Liver (tissue), 9 donors: ENCODE results near the gene MIGA1. TPM values are rescaled to one million over a fixed set of nuclear protein-coding genes. Genes with fewer than 3 reads are reported as not detected.
A peak's percentile ranks its signal among the peaks of the same experiment; 100 is the strongest.

Experiments used
- DNase-seq: peaks from one replicate; pipeline ENCODE4 v3.0.0-alpha.2; 2017; ENCODE audit warnings: low spot score
- H3K27ac ChIP-seq, 2 donors: one replicate each; pipeline ENCODE4 v1.7.0; 2013; ENCODE audit warnings: inconsistent platforms in 2 of 2, low read length in 2 of 2, control low read depth in 1 of 2, low read depth in 1 of 2, mild to moderate bottlenecking in 1 of 2
- H3K27me3 ChIP-seq, 4 donors: one replicate each; pipeline versions ENCODE4 v1.6.1 to v1.7.0; 2013; ENCODE audit warnings: low read length in 3 of 4, inconsistent platforms in 1 of 4, mild to moderate bottlenecking in 1 of 4, moderate library complexity in 1 of 4; ENCODE audit not compliant: control insufficient read depth in 4 of 4, insufficient read depth in 4 of 4
- H3K36me3 ChIP-seq, 4 donors: one replicate each; pipeline versions ENCODE4 v1.6.1 to v1.7.0; 2013; ENCODE audit warnings: low read length in 3 of 4, mild to moderate bottlenecking in 3 of 4, low read depth in 1 of 4, moderate library complexity in 1 of 4; ENCODE audit not compliant: control insufficient read depth in 4 of 4, insufficient read depth in 3 of 4
- H3K4me1 ChIP-seq, 4 donors: one replicate each; pipeline versions ENCODE4 v1.6.1 to v1.7.0; 2013; ENCODE audit warnings: low read length in 3 of 4, mild to moderate bottlenecking in 3 of 4, moderate library complexity in 1 of 4; ENCODE audit not compliant: control insufficient read depth in 4 of 4, insufficient read depth in 4 of 4
- H3K4me3 ChIP-seq, 3 donors: one replicate each; pipeline versions ENCODE4 v1.6.1 to v1.7.0; 2013; ENCODE audit warnings: low read length in 3 of 3, control low read depth in 1 of 3, low read depth in 1 of 3, mild to moderate bottlenecking in 1 of 3
- H3K9ac ChIP-seq, 2 donors: one replicate each; pipeline ENCODE4 v1.7.0; 2013; ENCODE audit warnings: low read length in 2 of 2, mild to moderate bottlenecking in 2 of 2, moderate library complexity in 2 of 2, control low read depth in 1 of 2, low read depth in 1 of 2
- H3K9me3 ChIP-seq, 4 donors: one replicate each; pipeline versions ENCODE4 v1.6.1 to v1.7.0; 2013; ENCODE audit warnings: low read length in 3 of 4; ENCODE audit not compliant: control insufficient read depth in 4 of 4
- EGR1 ChIP-seq, 2 donors: IDR thresholded peaks; 2 replicates each; pipeline ENCODE4 v1.6.1; 2016 to 2018; ENCODE audit warnings: antibody characterized with exemption in 2 of 2, low read depth in 2 of 2
- FOXA1 ChIP-seq: IDR thresholded peaks from 2 replicates; pipeline ENCODE4 v1.6.1; 2016; ENCODE audit warnings: antibody characterized with exemption
- FOXA2 ChIP-seq: IDR thresholded peaks from 2 replicates; pipeline ENCODE4 v1.6.1; 2016; ENCODE audit warnings: antibody characterized with exemption
- GABPA ChIP-seq, 2 donors: IDR thresholded peaks in 1 of 2; conservative IDR thresholded peaks in 1 of 2; 2 replicates each; pipeline ENCODE4 v1.6.1; 2016; ENCODE audit warnings: antibody characterized with exemption in 2 of 2, mild to moderate bottlenecking in 1 of 2, moderate library complexity in 1 of 2
- HNF4A ChIP-seq, 2 donors: conservative IDR thresholded peaks; 2 replicates each; pipeline ENCODE4 v1.6.1; 2016; ENCODE audit warnings: antibody characterized with exemption in 2 of 2, mild to moderate bottlenecking in 2 of 2
- HNF4G ChIP-seq: IDR thresholded peaks from 2 replicates; pipeline ENCODE4 v1.6.1; 2016; ENCODE audit warnings: antibody characterized with exemption
- JUND ChIP-seq, 2 donors: IDR thresholded peaks; 2 replicates each; pipeline ENCODE4 v1.6.1; 2016; ENCODE audit warnings: antibody characterized with exemption in 2 of 2
- MAX ChIP-seq: IDR thresholded peaks from 2 replicates; pipeline ENCODE4 v1.6.1; 2016; ENCODE audit warnings: antibody characterized with exemption
- NR2F2 ChIP-seq: IDR thresholded peaks from 2 replicates; pipeline ENCODE4 v1.6.1; 2016; ENCODE audit warnings: antibody characterized with exemption
- RAD21 ChIP-seq, 2 donors: IDR thresholded peaks; 2 replicates each; pipeline ENCODE4 v1.6.1; 2016; ENCODE audit warnings: antibody characterized with exemption in 2 of 2, mild to moderate bottlenecking in 2 of 2
- REST ChIP-seq: IDR thresholded peaks from 2 replicates; pipeline ENCODE4 v1.6.1; 2016; ENCODE audit warnings: antibody characterized with exemption, mild to moderate bottlenecking
- RXRA ChIP-seq, 2 donors: IDR thresholded peaks; 2 replicates each; pipeline ENCODE4 v1.6.1; 2017 to 2018; ENCODE audit warnings: antibody characterized with exemption in 2 of 2, mild to moderate bottlenecking in 1 of 2
- SP1 ChIP-seq: IDR thresholded peaks from 2 replicates; pipeline ENCODE4 v1.6.1; 2018; ENCODE audit warnings: antibody characterized with exemption, mild to moderate bottlenecking
- TAF1 ChIP-seq: conservative IDR thresholded peaks from 2 replicates; pipeline ENCODE4 v1.6.1; 2016; ENCODE audit warnings: antibody characterized with exemption, mild to moderate bottlenecking
- YY1 ChIP-seq: IDR thresholded peaks from 2 replicates; pipeline ENCODE4 v1.6.1; 2016; ENCODE audit warnings: antibody characterized with exemption, mild to moderate bottlenecking
- WGBS: extraction: QIAGEN DNeasy Blood & Tissue Kit; methylation state at CpG from one replicate; pipeline ENCODE4 v1.1.7; 2013; 5-methylcytosine and 5-hydroxymethylcytosine counted together
- polyA plus RNA-seq, 2 donors: library from polyadenylated mRNA; stranded (reverse) in 1 of 2; unstranded in 1 of 2; fragments of 200-250 nt in 1 of 2; fragments of >200 nt in 1 of 2; fragmentation: Nextera tagmentation in 1 of 2; extraction: Ambion mirVana in 1 of 2; gene quantifications; one replicate each; pipeline versions ENCODE4 v1.2.1 to v1.2.3, GENCODE V29; 2013 to 2015
- total RNA-seq, 2 donors: library from RNA; depleted of rRNA; stranded (reverse); fragments of >200 nt; gene quantifications; one replicate each; pipeline ENCODE4 v1.2.3, GENCODE V29; 2014
- TF ChIP-seq, protein P1 (sequence below): fragments of 150-350 bp; IDR thresholded peaks from 2 replicates; pipeline ENCODE4 v1.5.1; 2017; ENCODE audit warnings: improper control_type of control experiment, low read depth, low read length; ENCODE audit not compliant: missing input control
- TF ChIP-seq, protein P2 (sequence below): IDR thresholded peaks from 2 replicates; pipeline ENCODE4 v1.6.1; 2016; ENCODE audit warnings: antibody characterized with exemption
- TF ChIP-seq, protein P3 (sequence below): IDR thresholded peaks from 2 replicates; pipeline ENCODE4 v1.6.1; 2016; ENCODE audit warnings: antibody characterized with exemption
- donor health status: healthy.
- donor health status: healthy.
- donor health status: healthy.
- donor health status: healthy.
- donor health status: healthy.

Gene MIGA1
- total RNA-seq (1 to 10 TPM; 7.8 to 8.0 TPM), polyA plus RNA-seq (1 to 10 TPM; 3.5 to 4.6 TPM)

DNA sequence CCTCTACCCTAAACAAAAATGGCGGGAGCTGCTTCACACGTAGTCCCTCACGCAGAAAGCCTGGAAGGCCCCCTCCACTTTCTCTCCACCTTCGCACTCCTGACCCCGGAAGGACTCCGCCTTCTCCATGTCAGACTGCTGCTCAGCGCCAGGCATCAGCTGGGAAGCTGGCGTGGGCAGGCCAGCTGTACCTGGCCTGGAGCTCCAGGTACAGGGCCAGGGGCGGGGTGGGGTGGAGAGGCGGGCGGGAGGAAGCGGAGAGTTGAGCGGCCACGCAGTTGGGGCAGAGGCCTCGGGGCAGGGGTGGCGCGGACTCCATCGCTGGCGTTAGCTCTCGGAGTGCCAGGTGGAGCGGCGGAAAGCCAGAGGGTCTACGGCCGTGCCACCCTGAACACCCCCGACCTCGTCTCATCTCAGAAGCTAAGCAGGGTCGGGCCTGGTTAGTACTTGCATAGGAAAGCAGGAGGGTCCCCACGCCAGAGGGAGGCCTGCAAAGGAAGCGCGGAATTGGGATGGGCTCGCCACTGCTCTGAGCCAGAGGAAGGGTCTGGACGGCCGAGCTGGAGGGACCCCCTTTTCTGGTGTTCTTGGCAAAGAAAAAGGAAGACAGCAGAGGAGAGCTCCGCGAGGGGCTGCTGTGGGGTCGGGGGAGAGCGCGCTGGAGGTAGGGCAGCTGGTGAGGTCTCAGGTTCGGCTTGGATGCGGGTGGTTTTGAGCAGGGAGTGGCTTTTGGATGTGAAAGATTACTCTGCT, at the start of gene MIGA1:
TSS of gene MIGA1 (plus strand) at position 121 of the 753 bp plus-strand sequence. CDS start 3,604 bp downstream, outside the sequence.
- TF ChIP-seq JUND (IDR thresholded peaks at IDR 0.05) (peak in 1 of 2 donors; percentile 39), YY1 (peak; percentile 100), REST (peak; percentile 25), EGR1 (IDR thresholded peaks at IDR 0.05; ENCODE audit: low read depth in 2 of 2) (peak in 1 of 2 donors; percentile 26), RXRA (IDR thresholded peaks at IDR 0.05) (peak; percentile 70 to 86), MAX (peak; percentile 41), GABPA (IDR thresholded peaks at IDR 0.05 in 1 of 2, conservative IDR thresholded peaks at IDR 0.05 in 1 of 2) (peak; percentile 52 to 89), NR2F2 (peak; percentile 94), TAF1 (peak; percentile 53), FOXA2 (no peak), FOXA1 (peak; percentile 15), HNF4A (conservative IDR thresholded peaks at IDR 0.05) (peak; percentile 67 to 81), SP1 (peak; percentile 55), HNF4G (peak; percentile 51), RAD21 (IDR thresholded peaks at IDR 0.05) (peak; percentile 33 to 54)
- TF ChIP-seq, protein P1, sequence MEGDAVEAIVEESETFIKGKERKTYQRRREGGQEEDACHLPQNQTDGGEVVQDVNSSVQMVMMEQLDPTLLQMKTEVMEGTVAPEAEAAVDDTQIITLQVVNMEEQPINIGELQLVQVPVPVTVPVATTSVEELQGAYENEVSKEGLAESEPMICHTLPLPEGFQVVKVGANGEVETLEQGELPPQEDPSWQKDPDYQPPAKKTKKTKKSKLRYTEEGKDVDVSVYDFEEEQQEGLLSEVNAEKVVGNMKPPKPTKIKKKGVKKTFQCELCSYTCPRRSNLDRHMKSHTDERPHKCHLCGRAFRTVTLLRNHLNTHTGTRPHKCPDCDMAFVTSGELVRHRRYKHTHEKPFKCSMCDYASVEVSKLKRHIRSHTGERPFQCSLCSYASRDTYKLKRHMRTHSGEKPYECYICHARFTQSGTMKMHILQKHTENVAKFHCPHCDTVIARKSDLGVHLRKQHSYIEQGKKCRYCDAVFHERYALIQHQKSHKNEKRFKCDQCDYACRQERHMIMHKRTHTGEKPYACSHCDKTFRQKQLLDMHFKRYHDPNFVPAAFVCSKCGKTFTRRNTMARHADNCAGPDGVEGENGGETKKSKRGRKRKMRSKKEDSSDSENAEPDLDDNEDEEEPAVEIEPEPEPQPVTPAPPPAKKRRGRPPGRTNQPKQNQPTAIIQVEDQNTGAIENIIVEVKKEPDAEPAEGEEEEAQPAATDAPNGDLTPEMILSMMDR, result no peak
- TF ChIP-seq, protein P2, sequence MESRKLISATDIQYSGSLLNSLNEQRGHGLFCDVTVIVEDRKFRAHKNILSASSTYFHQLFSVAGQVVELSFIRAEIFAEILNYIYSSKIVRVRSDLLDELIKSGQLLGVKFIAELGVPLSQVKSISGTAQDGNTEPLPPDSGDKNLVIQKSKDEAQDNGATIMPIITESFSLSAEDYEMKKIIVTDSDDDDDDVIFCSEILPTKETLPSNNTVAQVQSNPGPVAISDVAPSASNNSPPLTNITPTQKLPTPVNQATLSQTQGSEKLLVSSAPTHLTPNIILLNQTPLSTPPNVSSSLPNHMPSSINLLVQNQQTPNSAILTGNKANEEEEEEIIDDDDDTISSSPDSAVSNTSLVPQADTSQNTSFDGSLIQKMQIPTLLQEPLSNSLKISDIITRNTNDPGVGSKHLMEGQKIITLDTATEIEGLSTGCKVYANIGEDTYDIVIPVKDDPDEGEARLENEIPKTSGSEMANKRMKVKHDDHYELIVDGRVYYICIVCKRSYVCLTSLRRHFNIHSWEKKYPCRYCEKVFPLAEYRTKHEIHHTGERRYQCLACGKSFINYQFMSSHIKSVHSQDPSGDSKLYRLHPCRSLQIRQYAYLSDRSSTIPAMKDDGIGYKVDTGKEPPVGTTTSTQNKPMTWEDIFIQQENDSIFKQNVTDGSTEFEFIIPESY, result peak; percentile 74
- TF ChIP-seq, protein P3, sequence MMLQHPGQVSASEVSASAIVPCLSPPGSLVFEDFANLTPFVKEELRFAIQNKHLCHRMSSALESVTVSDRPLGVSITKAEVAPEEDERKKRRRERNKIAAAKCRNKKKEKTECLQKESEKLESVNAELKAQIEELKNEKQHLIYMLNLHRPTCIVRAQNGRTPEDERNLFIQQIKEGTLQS, result no peak
- peaks cover 0 to 9% (median 4%) of the 10 kb centered on the region in 4 donors for H3K36me3 ChIP-seq
- no peaks in the 10 kb centered on the region for H3K27me3 ChIP-seq
- peak within 1 kb of the TSS; percentile 41 to 60 for H3K9ac ChIP-seq
- H3K4me3 ChIP-seq, result peak within 1 kb of the TSS; percentile 60 to 96 (median 95)
- under 1% methylated on average over 40 of the region's 40 CpGs for WGBS
- H3K9me3 ChIP-seq, result no peaks in the 10 kb centered on the region
- H3K4me1 ChIP-seq, result peaks cover 0 to 11% (median 3%) of the 10 kb centered on the region in 4 donors
- H3K27ac ChIP-seq, result peak within 1 kb of the TSS; percentile 22 to 57
- DNase-seq, result peak; percentile 80
